H54 (cell line): ENCODE measurements around the gene EXOSC10.
A peak's percentile ranks its signal among the peaks of the same experiment; 100 is the strongest.

Source experiments
- DNase-seq: peaks from one replicate; pipeline ENCODE4 v3.0.0; 2011; ENCODE audit warnings: low spot score, mixed read lengths; ENCODE audit not compliant: insufficient read length
- FAIRE-seq: peaks from 3 replicates; lab custom pipeline; 2011; peaks lifted over from hg19 to GRCh38; lab: Jason Lieb, UNC
- POLR2A ChIP-seq: IDR thresholded peaks from 2 replicates; pipeline ENCODE4 v1.6.1; 2011; ENCODE audit warnings: low read depth, mild to moderate bottlenecking, low read length

Gene EXOSC10

GRCh38 chr1:11061652-11062365 lies 37.9 kb downstream of the EXOSC10 start:
- FAIRE-seq (no peak), DNase-seq (no peak)
- TF ChIP-seq POLR2A, result no peak

GRCh38 chr1:11059968-11060830 lies 39.5 kb downstream of the EXOSC10 start, which contains the start of gene SRM:
Gene SRM (minus strand): TSS chr1:11060018. CDS start chr1:11059943, 75 bp downstream.
- TF ChIP-seq POLR2A, result peak; percentile 67; the same call in 1 of the 2 replicates
- FAIRE-seq (no peak), DNase-seq (peak; percentile 94)

GRCh38 chr1:11059155-11059967 lies 40.3 kb downstream of the EXOSC10 start:
- TF ChIP-seq POLR2A, result no peak
- FAIRE-seq (no peak), DNase-seq (no peak)

- DNase-seq (no peak), FAIRE-seq (no peak)
- TF ChIP-seq POLR2A, result no peak
Measured at GRCh38 chr1:11058595-11059154, 41.0 kb downstream of the EXOSC10 start.

GRCh38 chr1:11058026-11058425 lies 41.6 kb downstream of the EXOSC10 start:
- TF ChIP-seq POLR2A, result no peak
- no peak for FAIRE-seq
- no peak for DNase-seq

GRCh38 chr1:11057477-11057876 lies 42.2 kb downstream of the EXOSC10 start:
- DNase-seq (no peak), FAIRE-seq (no peak)
- no peak for TF ChIP-seq POLR2A

GRCh38 chr1:11056504-11056903 lies 43.2 kb downstream of the EXOSC10 start:
- DNase-seq (no peak), FAIRE-seq (no peak)
- TF ChIP-seq POLR2A, result no peak

- DNase-seq (no peak), FAIRE-seq (no peak)
- TF ChIP-seq POLR2A, result no peak
Measured at GRCh38 chr1:11055676-11056075, 44.0 kb downstream of the EXOSC10 start.

- no peak for TF ChIP-seq POLR2A
- FAIRE-seq (no peak), DNase-seq (no peak)
Measured at GRCh38 chr1:11054666-11055065, 45.0 kb downstream of the EXOSC10 start.

- no peak for FAIRE-seq
- DNase-seq, result no peak
- TF ChIP-seq POLR2A, result no peak
Measured at GRCh38 chr1:11054181-11054580, 45.5 kb downstream of the EXOSC10 start.

GRCh38 chr1:11053758-11054137 lies 45.9 kb downstream of the EXOSC10 start:
- DNase-seq (no peak), FAIRE-seq (no peak)
- TF ChIP-seq POLR2A, result no peak

- TF ChIP-seq POLR2A, result no peak
- FAIRE-seq (no peak), DNase-seq (no peak)
Measured at GRCh38 chr1:11052839-11053757, 46.6 kb downstream of the EXOSC10 start.
